NCI-H1092 treated with DMSO at 0.1 percent for 48 hours (cell line): ENCODE measurements around the gene AOX1.
"Not testable (repeated sequence)": the region's sequence is repeated elsewhere in the genome, so short reads cannot be mapped to it uniquely, and the experiment has no call there.

ENCODE experiments used
- DNase-seq: peaks from one replicate; lab custom pipeline; 2025; lab: John Stamatoyannopoulos, UW

AOX1 gene

DNA sequence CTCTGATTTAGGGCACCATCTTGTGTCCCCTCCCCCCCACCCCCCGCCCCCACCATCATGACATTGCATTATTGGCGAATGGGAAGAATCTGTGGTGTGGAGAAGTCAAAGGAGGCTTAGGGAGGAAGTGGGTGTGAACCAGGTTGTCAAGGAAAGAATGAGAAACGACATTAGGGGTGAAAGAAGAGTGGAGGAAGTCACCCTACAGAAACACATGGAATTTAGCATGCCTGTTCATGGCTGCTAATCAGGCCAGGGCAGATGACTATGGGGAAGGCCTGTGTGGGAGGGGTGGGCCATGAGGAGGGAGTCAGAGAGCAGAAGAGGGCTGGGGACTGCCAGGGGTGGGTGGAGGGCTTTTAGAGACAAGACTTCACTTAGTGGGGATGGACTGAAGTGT, 81.6 kb downstream of the AOX1 start:
- DNase-seq, result no peak

DNA sequence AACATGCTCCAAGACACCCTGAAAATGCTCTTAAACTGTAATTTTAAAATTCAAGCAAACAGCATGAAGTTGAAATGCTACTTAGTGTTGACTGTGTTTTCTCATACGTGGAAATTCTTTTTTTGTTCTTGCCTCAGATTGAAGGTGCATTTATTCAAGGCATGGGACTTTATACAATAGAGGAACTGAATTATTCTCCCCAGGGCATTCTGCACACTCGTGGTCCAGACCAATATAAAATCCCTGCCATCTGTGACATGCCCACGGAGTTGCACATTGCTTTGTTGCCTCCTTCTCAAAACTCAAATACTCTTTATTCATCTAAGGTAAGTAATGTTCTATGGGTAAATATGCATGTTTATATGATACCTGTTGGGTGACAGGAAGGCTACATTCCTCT, 82.7 kb downstream of the AOX1 start:
- no peak for DNase-seq

DNA sequence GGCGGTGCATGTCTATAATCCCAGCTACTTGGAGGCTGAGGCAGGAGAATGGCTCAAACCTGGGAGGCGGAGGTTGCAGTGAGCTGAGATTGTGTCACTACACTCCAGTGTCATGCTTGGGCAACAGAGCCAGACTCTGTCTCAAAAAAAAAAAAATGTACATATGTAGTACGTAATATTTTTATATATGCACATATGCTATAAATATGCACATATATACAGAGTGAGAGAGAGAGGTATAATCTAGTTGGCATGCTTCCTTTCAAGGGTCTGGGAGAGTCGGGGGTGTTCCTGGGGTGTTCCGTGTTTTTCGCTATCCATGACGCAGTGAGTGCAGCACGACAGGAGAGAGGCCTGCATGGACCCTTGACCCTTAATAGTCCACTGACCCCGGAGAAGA, 83.5 kb downstream of the AOX1 start:
- no peak for DNase-seq

GRCh38 chr2:200670313-200670712, 84.5 kb downstream of the AOX1 start:
- DNase-seq, result no peak

DNA sequence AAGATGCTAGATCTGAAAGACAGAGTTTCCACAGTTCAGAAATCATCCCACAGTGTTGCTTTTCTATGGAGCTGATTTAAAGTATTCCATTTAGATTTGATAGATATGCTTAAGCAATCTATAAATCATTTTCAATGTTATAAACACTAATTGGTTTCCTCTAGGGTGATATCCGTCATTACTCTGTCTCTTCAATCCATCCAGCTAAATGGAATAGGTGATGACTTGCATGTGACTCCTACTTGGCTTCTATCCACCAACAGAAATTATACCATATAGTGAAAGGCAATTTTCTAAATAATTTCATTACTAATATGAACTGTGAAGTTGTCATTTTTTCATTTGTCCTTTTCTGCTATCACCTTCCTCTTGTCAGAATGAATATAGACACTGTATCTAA, 84.9 kb downstream of the AOX1 start:
- no peak for DNase-seq

- no peak for DNase-seq
Observed at GRCh38 chr2:200673191-200673590, 87.4 kb downstream of the AOX1 start.

DNA sequence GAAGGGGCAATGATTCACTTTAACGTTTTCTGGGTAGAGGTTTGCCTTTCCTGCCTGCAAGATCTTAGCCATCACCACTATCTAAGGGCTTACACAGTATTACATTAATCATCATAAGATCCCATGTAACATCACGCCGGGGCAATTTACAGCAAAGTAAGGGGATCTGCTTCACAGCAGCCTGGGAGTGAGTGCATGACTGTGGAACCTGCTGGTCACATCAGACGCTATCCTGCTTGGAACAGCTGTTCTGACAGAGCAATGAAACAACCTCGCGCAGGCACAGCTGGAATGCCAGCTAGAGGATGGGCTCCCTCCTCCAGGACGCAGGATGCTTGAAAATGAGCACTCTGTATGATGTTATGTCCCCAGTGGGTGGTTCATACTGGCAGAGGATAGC, 89.0 kb downstream of the AOX1 start:
- DNase-seq, result no peak

DNA sequence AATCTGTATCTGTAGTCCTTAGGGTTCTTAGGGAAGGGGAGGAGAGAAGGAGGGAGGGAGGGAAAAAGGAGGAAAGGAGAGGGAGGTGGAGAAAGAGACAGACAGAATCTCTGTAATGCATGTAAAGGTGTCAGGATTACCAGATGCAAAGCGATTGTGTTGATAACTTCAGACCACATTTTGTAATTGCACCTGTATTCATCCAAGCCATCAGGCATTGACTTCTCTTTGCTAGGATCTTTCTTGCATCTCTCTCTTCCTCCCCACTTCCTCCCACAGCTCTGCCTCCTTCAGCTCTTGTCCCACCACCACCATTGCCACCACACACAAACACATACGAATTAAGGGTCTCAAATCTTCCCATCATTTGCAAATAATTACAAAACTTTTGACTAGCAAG, 91.4 kb downstream of the AOX1 start:
- no peak for DNase-seq

DNA sequence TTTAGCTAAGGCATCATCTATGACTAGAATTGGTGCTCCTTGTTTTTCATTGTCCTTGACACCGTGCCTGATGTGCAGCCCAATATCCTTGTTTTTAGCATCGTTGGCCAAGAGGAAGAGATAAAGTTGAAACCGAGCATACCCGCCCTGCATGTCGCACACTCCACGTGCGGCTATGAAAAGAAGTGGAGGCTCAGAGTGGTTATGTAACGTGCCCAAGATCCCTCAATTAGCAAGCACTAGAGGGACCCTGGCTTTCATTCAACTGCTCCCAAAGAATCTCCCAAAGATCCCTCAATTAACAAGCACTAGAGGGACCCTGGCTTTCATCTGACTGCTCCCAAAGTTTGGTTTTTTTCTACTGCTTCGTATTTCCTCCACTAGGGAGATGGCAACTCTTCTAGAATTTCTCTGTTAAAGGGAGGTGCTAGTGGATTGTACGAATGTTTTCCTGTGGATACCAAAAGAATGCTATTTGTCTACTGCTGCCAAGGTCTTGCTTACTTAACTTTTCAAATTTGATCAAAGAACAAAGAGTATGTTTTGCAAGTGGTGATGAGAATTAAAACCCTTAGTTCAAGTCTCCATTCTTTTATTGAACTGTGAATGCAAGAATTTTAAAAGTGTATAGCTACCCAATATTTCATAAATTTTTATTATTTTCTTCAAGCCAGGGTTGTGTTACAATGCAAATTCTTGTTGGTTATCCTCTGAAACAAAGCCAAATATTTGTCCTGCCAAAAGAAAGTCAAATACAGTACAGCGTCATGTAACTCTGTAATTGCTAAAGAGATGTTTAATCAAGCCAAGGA, 92.1 kb downstream of the AOX1 start:
- DNase-seq, result no peak

GRCh38 chr2:200679127-200679526, 93.3 kb downstream of the AOX1 start:
- DNase-seq, result no peak

GRCh38 chr2:200679535-200679934, 93.7 kb downstream of the AOX1 start:
- no peak for DNase-seq

GRCh38 chr2:200681697-200682096, 95.9 kb downstream of the AOX1 start:
- DNase-seq, result no peak

GRCh38 chr2:200682407-200682806, 96.6 kb downstream of the AOX1 start:
- DNase-seq, result not testable (repeated sequence)

GRCh38 chr2:200687922-200688920, 102.4 kb downstream of the AOX1 start:
- DNase-seq, result no peak

- no peak for DNase-seq
Observed at GRCh38 chr2:200689115-200689514, 103.3 kb downstream of the AOX1 start.

DNA sequence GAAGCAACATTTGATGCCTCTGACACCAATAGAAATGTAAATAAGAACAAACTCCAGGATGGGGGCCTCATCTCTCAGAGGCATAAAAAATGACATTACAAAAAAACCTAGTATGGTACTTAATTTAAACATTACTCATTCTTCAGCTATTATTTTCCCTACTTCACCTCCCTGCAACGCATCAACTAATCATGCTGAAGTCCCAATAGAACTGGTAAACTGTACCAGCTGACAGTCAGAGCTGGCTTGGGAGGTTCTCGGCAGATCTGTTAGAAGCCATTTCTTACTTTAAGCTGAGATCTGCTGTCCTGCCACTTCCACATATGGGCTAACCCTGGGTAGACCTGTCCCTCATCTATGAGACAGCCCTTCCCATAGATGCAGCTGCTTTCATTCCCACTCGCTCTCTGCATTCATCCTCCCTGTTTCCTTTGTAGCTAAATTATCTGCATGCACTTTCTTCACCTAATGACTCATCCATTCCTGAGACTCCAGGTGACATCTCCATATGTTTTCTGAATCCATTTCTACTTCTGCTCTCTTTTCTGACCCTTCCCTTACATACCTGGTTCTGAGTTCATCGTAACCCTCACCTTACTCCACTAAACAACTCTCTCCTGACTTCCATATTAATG, 108.1 kb downstream of the AOX1 start:
- DNase-seq, result no peak

DNA sequence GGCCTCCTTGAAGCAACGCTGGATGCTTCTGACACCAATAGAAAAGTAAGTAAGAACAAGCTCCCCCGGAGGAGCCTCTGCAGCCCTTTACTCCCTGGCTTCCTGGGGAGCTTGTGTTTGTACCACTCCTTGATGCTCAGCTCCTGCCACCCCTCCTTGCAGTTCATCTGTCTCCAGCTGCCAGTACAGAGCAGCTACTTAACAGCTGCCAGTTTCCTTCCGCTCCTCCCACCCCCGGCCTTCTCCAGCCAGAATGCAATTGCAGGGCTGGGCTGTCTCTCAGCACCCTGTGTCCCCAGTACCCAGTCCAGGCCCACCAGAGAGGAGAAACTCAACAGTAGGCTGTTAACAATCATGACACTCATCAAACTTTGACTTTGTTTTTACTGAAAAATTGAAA, 109.4 kb downstream of the AOX1 start:
- no peak for DNase-seq

- DNase-seq, result no peak
Observed at GRCh38 chr2:200695601-200696000, 109.8 kb downstream of the AOX1 start.

GRCh38 chr2:200698217-200698616, 112.4 kb downstream of the AOX1 start:
- no peak for DNase-seq

DNA sequence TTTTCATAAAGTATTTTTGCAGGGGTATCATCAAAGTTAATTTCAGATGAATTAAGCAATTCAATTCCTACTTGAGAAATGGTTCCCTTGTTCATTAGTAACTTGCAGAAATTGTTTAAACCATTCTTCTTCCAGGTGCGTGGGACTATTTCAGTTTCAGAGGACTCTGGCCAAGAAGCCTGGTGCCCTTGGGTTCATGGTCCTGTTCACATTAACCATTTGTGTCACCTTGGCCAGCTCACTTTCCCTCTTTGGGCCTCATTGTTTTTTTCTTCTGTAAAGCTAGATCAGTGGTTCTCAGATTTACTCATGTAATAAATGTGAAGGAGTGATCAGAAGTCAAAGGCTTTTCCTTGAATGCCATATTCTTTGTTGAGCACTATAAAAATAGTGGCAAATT, 113.5 kb downstream of the AOX1 start:
- DNase-seq, result no peak

DNA sequence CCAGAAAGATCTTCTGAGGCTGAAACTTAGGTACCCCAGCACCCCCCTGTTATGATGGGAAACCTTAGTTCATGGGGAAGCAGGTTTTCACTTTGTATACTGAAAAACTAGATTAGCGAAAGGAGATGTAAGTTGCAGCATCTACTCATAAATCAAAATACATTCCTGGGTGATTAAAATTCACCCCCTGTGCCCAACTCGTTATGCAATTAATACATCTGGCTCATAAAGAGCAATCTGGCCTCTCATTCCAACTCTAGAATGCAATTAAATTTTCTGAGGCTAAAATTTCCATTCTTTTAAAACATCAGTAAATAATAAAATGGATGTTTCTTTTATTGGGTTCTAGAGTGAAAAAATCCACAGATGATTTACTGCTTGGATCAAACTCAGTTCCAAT, 115.0 kb downstream of the AOX1 start:
- DNase-seq, result no peak

GRCh38 chr2:200702044-200702443, 116.2 kb downstream of the AOX1 start:
- no peak for DNase-seq
